GM23248 (cell line): ENCODE data around the gene FBLN2.

Source experiments
- EZH2 ChIP-seq: fragments of 200-600 bp; sonication (generic); IDR thresholded peaks from 2 replicates; pipeline ENCODE4 v1.6.1; 2018; ENCODE audit warnings: antibody characterized with exemption, mild to moderate bottlenecking; ENCODE audit not compliant: insufficient read depth, poor library complexity, severe bottlenecking
- EZH2phosphoT487 ChIP-seq: fragments of 200-600 bp; sonication (generic); IDR thresholded peaks from 2 replicates; pipeline ENCODE4 v1.6.1; 2018; ENCODE audit warnings: antibody characterized with exemption, moderate library complexity, mild to moderate bottlenecking, low read depth; ENCODE audit not compliant: insufficient read depth

DNA sequence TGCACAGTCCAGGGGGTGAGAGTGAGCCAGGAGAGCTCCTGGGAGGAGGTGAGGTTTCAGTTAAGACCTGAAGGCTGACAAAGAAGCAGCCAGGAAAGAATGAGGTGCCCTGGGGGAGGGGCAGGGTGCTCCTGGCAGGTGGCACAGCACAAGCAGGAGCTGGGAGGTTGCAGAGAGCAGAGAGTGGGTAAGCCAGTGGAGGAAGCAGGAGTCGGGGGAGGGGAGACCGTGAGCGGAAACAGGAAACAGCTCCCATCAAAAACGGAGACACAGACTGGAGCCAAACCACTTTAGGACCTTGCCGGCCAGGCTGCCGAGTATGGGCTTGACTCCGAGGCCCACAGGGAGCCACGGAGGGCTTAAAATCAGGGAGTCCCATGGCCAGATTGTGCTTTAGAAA, 12.1 kb upstream of the FBLN2 start:
- no peak for TF ChIP-seq EZH2phosphoT487
- no peak for TF ChIP-seq EZH2
